Testis (tissue), 3 donors: ENCODE results near the gene GOSR1. TPM values are rescaled to one million over a fixed set of nuclear protein-coding genes. Genes with fewer than 3 reads are reported as not detected.
"Not testable (repeated sequence)": the region's sequence is repeated elsewhere in the genome, so short reads cannot be mapped to it uniquely, and the experiment has no call there.

Experiments used
- DNase-seq: peaks from one replicate; pipeline ENCODE4 v3.0.0-alpha.2; 2019
- H3K27ac ChIP-seq, 2 donors: fragments of 200-600 bp; sonication (generic); one replicate each; pipeline ENCODE4 v1.5.1; 2019
- H3K27me3 ChIP-seq: fragments of 200-600 bp; sonication (generic); one replicate; pipeline ENCODE4 v1.5.1; 2019
- H3K36me3 ChIP-seq: fragments of 200-600 bp; sonication (generic); one replicate; pipeline ENCODE4 v1.5.1; 2017; ENCODE audit warnings: low read depth; ENCODE audit errors: missing control alignments
- H3K4me1 ChIP-seq: fragments of 200-600 bp; sonication (generic); one replicate; pipeline ENCODE4 v1.5.1; 2019
- H3K4me3 ChIP-seq, 2 donors: fragments of 200-600 bp; sonication (generic); one replicate each; pipeline ENCODE4 v1.5.1; 2017 to 2019
- H3K9me3 ChIP-seq: fragments of 200-600 bp; sonication (generic); one replicate; pipeline ENCODE4 v1.5.1; 2017
- POLR2A ChIP-seq: fragments of 450-650 bp; IDR thresholded peaks from one replicate; pipeline ENCODE4 v1.6.1; 2017; ENCODE audit warnings: antibody characterized with exemption, mild to moderate bottlenecking, moderate library complexity
- WGBS, 2 donors: methylation state at CpG; one replicate each; pipeline ENCODE4 v1.1.5; 2018; 5-methylcytosine and 5-hydroxymethylcytosine counted together
- intact Hi-C: fragments of 100-400 bp; cut with DNase I; formaldehyde crosslinking; loops from one replicate; pipeline ENCODE4 v1.15.1; 2023; ENCODE audit warnings: low total_unique reads
- polyA plus RNA-seq: library from polyadenylated mRNA; stranded (reverse); fragments of 350-450 nt; fragmentation: Illumina TruSeq; extraction: RNeasy Lipid Tissue Mini Kit (QIAGEN cat#74804); gene quantifications from one replicate; pipeline ENCODE4 v1.2.3, GENCODE V29; 2014; ENCODE audit warnings: low read depth, low replicate concordance; ENCODE audit not compliant: insufficient read depth
- total RNA-seq, 2 donors: library from RNA; depleted of rRNA; stranded (reverse); fragments of >200 nt; gene quantifications; one replicate each; pipeline ENCODE4 v1.2.3, GENCODE V29; 2016
- TF ChIP-seq, protein P1 (sequence below), 3 experiments: fragments of 450-650 bp in 2 of 3; fragments of 200-600 bp in 1 of 3; sonication (generic) in 1 of 3; IDR thresholded peaks; one replicate each; pipeline ENCODE4 v1.5.1; 2016 to 2019; ENCODE audit warnings: antibody characterized with exemption in 3 of 3, mild to moderate bottlenecking in 2 of 3, moderate library complexity in 1 of 3

Gene GOSR1
- total and polyA plus RNA-seq, 3 donors from 2014 or later, result 52.9 to 69.9 (median 61.7) TPM

DNA sequence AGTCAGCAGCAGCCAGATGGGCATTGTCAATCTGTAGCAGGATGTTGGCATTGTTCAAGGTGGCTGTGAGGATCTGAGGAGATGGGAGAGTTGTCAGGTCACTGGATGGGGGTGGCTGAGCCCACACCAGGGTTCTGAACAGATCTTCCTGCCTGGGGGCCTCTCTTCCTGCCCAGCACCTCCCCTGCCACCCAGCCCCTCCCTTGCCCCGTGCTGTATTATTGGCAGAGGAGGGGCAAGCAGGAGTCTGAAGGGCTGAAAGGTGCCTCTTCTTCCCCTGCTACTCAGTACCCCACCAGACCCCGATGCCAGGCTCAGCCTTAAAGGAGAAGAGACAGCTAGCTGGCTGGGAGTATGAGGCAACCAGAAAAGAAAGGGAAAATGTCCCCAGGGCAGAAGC, 93.0 kb downstream of the GOSR1 start:
- H3K9me3 ChIP-seq, result no peaks in the 10 kb centered on the region
- no peaks in the 10 kb centered on the region for H3K27me3 ChIP-seq
- H3K4me1 ChIP-seq, result no peaks in the 10 kb centered on the region
- H3K36me3 ChIP-seq, result no peaks in the 10 kb centered on the region
- WGBS, 2 donors, result 45 to 60% methylated on average over 1 to 2 of the region's 2 CpGs
- intact Hi-C loops, result no loop called here
- H3K27ac ChIP-seq, result no peak overlapping the region
- no peak overlapping the region for H3K4me3 ChIP-seq
- TF ChIP-seq POLR2A, result no peak
- TF ChIP-seq, protein P1, sequence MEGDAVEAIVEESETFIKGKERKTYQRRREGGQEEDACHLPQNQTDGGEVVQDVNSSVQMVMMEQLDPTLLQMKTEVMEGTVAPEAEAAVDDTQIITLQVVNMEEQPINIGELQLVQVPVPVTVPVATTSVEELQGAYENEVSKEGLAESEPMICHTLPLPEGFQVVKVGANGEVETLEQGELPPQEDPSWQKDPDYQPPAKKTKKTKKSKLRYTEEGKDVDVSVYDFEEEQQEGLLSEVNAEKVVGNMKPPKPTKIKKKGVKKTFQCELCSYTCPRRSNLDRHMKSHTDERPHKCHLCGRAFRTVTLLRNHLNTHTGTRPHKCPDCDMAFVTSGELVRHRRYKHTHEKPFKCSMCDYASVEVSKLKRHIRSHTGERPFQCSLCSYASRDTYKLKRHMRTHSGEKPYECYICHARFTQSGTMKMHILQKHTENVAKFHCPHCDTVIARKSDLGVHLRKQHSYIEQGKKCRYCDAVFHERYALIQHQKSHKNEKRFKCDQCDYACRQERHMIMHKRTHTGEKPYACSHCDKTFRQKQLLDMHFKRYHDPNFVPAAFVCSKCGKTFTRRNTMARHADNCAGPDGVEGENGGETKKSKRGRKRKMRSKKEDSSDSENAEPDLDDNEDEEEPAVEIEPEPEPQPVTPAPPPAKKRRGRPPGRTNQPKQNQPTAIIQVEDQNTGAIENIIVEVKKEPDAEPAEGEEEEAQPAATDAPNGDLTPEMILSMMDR (IDR thresholded peaks at IDR 0.05), result no peak
- no peak for DNase-seq

DNA sequence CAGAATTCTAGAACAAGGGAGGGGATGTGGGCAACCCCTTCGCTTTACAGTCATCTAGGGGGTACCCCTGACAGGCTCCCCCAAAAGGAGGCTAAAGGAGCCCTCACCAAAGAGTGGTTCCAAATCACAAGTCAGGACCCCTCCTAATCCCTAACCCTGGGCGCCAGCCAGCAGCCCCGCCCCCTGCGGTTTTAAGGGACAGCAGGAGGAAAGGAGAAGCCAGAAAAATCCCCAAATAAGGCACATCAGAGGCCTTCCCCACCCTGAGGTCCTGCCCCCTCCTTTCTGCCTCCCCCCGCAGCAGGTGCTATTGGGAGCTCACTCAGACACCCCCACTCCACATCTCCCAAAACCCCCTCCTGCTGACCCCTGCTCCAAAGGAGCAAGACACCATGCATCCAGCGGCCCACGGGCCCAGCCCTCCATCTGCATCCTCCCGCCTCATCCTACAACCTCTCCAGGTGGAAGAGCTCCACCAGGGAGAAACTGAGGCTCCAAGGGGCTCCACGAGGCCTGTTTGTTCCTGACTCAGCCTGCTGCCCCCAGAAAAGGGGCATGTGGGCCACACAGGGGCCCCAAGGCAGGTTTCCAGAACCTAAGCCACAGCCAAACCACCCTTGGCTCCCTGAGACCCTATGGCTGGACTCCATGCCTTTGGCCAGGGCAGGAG, 93.5 kb downstream of the GOSR1 start:
- WGBS, 2 donors, result 74 to 75% methylated on average over 7 to 9 of the region's 9 CpGs
- Histone ChIP-seq H3K27ac (no peak overlapping the region), H3K36me3 (no peaks in the 10 kb centered on the region), H3K27me3 (no peaks in the 10 kb centered on the region), H3K9me3 (no peaks in the 10 kb centered on the region), H3K4me1 (no peaks in the 10 kb centered on the region), H3K4me3 (no peak overlapping the region)
- DNase-seq, result no peak
- intact Hi-C loops, result no loop called here
- TF ChIP-seq, protein P1 (IDR thresholded peaks at IDR 0.05), result no peak
- TF ChIP-seq POLR2A, result no peak

DNA sequence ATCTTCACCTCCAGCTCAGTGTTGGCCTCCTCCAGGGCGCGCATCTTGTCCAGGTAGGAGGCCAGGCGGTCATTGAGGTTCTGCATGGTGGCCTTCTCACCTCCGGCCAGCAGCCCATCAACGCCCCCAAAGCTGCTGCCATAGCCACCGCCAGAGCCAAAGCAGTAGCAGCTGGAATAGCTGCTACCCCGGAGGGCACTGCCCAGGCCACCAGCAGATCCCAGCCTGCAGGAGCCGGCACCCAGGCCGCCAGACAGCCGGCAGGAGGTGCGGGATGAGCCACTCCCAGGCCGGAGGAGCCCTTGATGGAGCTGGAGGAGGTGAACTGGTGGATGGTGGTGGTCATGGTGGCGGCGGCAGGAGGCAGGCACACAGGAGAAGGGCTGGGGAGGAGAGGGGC, 94.2 kb downstream of the GOSR1 start:
- H3K9me3 ChIP-seq, H3K4me3 ChIP-seq, intact Hi-C loops, H3K27me3 ChIP-seq, H3K27ac ChIP-seq, DNase-seq, H3K4me1 ChIP-seq, H3K36me3 ChIP-seq: not testable (repeated sequence)
- WGBS, 2 donors, result 94% methylated on average over 14 of the region's 14 CpGs; no CpG with 5 or more reads in 1 of the 2 donors

DNA sequence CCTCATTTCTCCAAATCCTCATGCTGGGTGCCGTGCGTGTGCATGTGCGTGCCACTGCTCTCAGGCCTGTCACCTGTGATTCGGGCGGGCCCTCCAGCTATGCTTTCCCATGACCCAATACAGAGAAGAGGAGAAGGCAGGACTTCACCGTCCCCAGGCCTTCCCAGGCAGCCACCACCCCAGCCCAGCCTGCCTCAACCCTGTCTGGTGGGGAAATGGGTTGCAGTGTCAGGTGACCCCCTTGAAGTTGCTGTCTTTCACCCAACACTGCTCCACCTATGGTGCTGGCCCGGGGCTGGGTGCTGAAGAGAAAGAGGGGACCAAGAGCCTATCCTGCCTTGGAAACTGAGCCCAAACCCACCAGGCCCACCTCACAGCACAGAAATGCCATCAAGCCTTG, 94.7 kb downstream of the GOSR1 start:
- Histone ChIP-seq H3K9me3 (no peaks in the 10 kb centered on the region), H3K27ac (no peak overlapping the region), H3K4me1 (no peaks in the 10 kb centered on the region), H3K36me3 (no peaks in the 10 kb centered on the region), H3K27me3 (no peaks in the 10 kb centered on the region), H3K4me3 (no peak overlapping the region)
- intact Hi-C loops, result no loop called here
- TF ChIP-seq POLR2A, result no peak
- TF ChIP-seq, protein P1 (IDR thresholded peaks at IDR 0.05), result no peak
- DNase-seq, result no peak
- 91 to 95% methylated on average over 4 to 7 of the region's 7 CpGs for WGBS, 2 donors

DNA sequence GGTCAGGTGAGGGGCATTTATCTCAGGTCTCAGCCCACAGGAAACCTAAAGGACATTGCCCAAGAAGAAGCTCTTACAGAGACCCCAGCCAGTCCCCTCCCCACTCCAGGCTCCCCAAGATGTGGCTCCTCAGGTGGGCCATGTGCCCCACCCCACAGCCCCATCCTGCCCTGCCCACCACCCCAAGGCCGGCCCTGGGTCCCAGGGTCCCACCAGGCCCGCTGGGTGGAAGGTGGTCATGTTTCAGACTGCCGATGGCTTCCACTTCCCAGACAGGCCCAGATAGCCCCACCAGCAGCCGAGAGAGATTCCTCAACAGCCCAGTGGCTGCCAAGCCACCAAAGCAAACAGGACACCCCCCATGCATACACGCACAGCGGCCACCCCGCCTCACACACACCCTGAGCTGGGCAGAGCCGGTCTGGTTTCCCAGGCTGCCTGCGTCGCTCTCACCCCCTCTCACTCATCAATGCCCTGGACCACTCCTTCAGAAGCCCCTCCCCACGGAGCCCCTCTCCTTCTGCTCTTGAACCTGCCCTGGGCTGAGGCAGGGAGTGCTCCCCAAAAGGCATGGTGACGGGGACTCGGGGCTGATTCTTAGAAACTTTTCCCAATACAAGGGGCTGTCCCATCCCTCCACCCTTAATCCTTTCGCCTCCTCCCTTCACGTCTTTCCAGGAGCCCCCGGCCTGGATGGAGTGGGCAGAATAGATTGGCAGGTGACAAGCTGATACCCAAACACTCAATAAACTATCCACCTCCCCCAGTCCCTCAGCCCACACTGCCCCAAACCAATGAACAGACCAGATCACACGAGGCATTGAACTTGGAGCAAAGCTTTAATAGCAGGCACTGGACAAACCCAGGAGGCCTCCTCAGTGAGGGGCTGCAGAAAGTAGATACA, 95.7 kb downstream of the GOSR1 start:
- intact Hi-C loops, H3K4me1 ChIP-seq, H3K27ac ChIP-seq, H3K4me3 ChIP-seq, H3K9me3 ChIP-seq, H3K36me3 ChIP-seq, DNase-seq, H3K27me3 ChIP-seq: not testable (repeated sequence)
- 92 to 94% methylated on average over 12 to 17 of the region's 17 CpGs for WGBS, 2 donors
